GM18505 (cell line): ENCODE measurements around the gene TWSG1.
A peak's percentile ranks its signal among the peaks of the same experiment; 100 is the strongest.

ENCODE experiments used
- ATAC-seq: cut with Tn5 transposase; IDR thresholded peaks from one replicate; pipeline ENCODE4 v1.9.1; 2021; ENCODE audit not compliant: unreplicated experiment
- POLR2A ChIP-seq: IDR thresholded peaks from 4 replicates; pipeline ENCODE4 v1.6.1; 2011; ENCODE audit warnings: borderline replicate concordance; ENCODE audit not compliant: insufficient read depth, insufficient read length; ENCODE audit errors: extremely low read depth

TWSG1 gene

GRCh38 chr18:9334329-9334972 is at the start of gene TWSG1:
TSS of gene TWSG1 (plus strand) at chr18:9334773. CDS start at chr18:9337230, 2,457 bp downstream.
- peak; percentile 83 for ATAC-seq
- peak; percentile 77 for TF ChIP-seq POLR2A

GRCh38 chr18:9285604-9286003 is 49.0 kb upstream of the TWSG1 start:
- ATAC-seq, result no peak

GRCh38 chr18:9287036-9287435 is 47.5 kb upstream of the TWSG1 start:
- no peak for ATAC-seq
- TF ChIP-seq POLR2A, result no peak

More at GRCh38 chr18:9285604-9286003, 49.0 kb upstream of the TWSG1 start:
- no peak for TF ChIP-seq POLR2A

- ATAC-seq, result no peak
- no peak for TF ChIP-seq POLR2A
Measured at GRCh38 chr18:9289698-9290097, 44.9 kb upstream of the TWSG1 start.

- TF ChIP-seq POLR2A, result no peak
- ATAC-seq, result no peak
Measured at GRCh38 chr18:9290156-9290555, 44.4 kb upstream of the TWSG1 start.

- no peak for ATAC-seq
- TF ChIP-seq POLR2A, result no peak
Measured at GRCh38 chr18:9292047-9292446, 42.5 kb upstream of the TWSG1 start.

- TF ChIP-seq POLR2A, result no peak
- no peak for ATAC-seq
Measured at GRCh38 chr18:9293948-9294347, 40.6 kb upstream of the TWSG1 start.

GRCh38 chr18:9296233-9297006 is 38.2 kb upstream of the TWSG1 start:
- no peak for TF ChIP-seq POLR2A
- ATAC-seq, result no peak

GRCh38 chr18:9297007-9297393 is 37.6 kb upstream of the TWSG1 start:
- TF ChIP-seq POLR2A, result no peak
- no peak for ATAC-seq

- no peak for TF ChIP-seq POLR2A
- ATAC-seq, result no peak
Measured at GRCh38 chr18:9304388-9305070, 30.0 kb upstream of the TWSG1 start.

- TF ChIP-seq POLR2A, result no peak
- no peak for ATAC-seq
Measured at GRCh38 chr18:9319333-9319732, 15.2 kb upstream of the TWSG1 start.

- TF ChIP-seq POLR2A, result no peak
- no peak for ATAC-seq
Measured at GRCh38 chr18:9321017-9321452, 13.5 kb upstream of the TWSG1 start.

GRCh38 chr18:9321736-9322135 is 12.8 kb upstream of the TWSG1 start:
- ATAC-seq, result no peak
- no peak for TF ChIP-seq POLR2A
